Gastroesophageal sphincter (tissue), 3 donors: Measurements from ENCODE around the gene MYOF.

ENCODE experiments used
- CTCF ChIP-seq, 4 experiments: fragments of 200-600 bp in 2 of 4; fragments of 450-650 bp in 2 of 4; sonication (generic) in 1 of 4; IDR thresholded peaks; one replicate each; pipeline ENCODE4 v1.5.1; 2017 to 2019; ENCODE audit warnings: antibody characterized with exemption in 4 of 4, mild to moderate bottlenecking in 2 of 4, moderate library complexity in 2 of 4
- POLR2AphosphoS5 ChIP-seq: sonication (generic); formaldehyde crosslinking; IDR thresholded peaks from one replicate; pipeline ENCODE4 v1.6.1; 2017; ENCODE audit warnings: antibody characterized with exemption

- TF ChIP-seq CTCF (IDR thresholded peaks at IDR 0.05) (no peak), POLR2AphosphoS5 (no peak)
These were observed 6.9 kb upstream of the MYOF start for GRCh38 chr10:93488956-93489528.
